HepG2 (cell line): Measurements from ENCODE around the gene PRR5L. TPM values are rescaled to one million over a fixed set of nuclear protein-coding genes. Genes with fewer than 3 reads are reported as not detected.

Source experiments
- ATAC-seq: fragments of 200-7000 bp; cut with Tn5 transposase; 3 replicates; pipeline ENCODE4 v1.9.1; 2020; ENCODE audit warnings: mild to moderate bottlenecking, moderate library complexity
- BruUV-seq: library from RNA; stranded (reverse); fragments of 400-500 nt; replicated peaks from 2 replicates; lab custom pipeline; 2021; lab: Mats Ljungman, UMichigan
- CTCF ChIA-PET: fragments of 300-600 bp; formaldehyde crosslinking; extraction: SDS; loops from one replicate; lab custom pipeline; 2021; ENCODE audit warnings: low total read pairs, inconsistent platforms, low intra/inter-chr PET ratio; lab: Yijun Ruan, JAX
- POLR2A ChIA-PET: fragments of 350-600 bp; sonication (Branson Sonifier 250); formaldehyde crosslinking; loops from one replicate; lab custom pipeline; 2020; ENCODE audit warnings: antibody characterized with exemption, inconsistent platforms; lab: Yijun Ruan, JAX
- DNase-seq: peaks from one replicate; pipeline ENCODE4 v3.0.0-alpha.2; 2015; ENCODE audit warnings: low spot score
- FAIRE-seq: peaks from 3 replicates; lab custom pipeline; 2011; peaks lifted over from hg19 to GRCh38; lab: Jason Lieb, UNC
- H2AFZ ChIP-seq: one replicate; pipeline ENCODE4 v1.6.1; 2011; ENCODE audit warnings: low read length, inconsistent platforms
- H3K27ac ChIP-seq: fragments of 300-600 bp; 3 replicates; pipeline ENCODE4 v1.8.0; 2011; ENCODE audit warnings: mixed run types, mild to moderate bottlenecking, mixed read lengths, low read length, inconsistent platforms; ENCODE audit not compliant: insufficient read depth; ENCODE audit errors: extremely low read length
- H3K27me3 ChIP-seq, 2 experiments: fragments of 200-600 bp in 1 of 2; 2 replicates in 1 of 2; 3 replicates in 1 of 2; pipeline versions ENCODE4 v1.6.0 to v1.8.0; 2011; ENCODE audit warnings: low read length in 2 of 2, mild to moderate bottlenecking in 2 of 2, moderate library complexity in 2 of 2, inconsistent platforms in 1 of 2; ENCODE audit not compliant: insufficient read depth in 2 of 2, control insufficient read depth in 1 of 2
- H3K36me3 ChIP-seq, 2 experiments: fragments of 200-600 bp in 1 of 2; replicated peaks in 1 of 2; 2 replicates in 1 of 2; 3 replicates in 1 of 2; pipeline versions ENCODE4 v1.5.1 to v1.8.0; 2011; ENCODE audit warnings: low read length in 2 of 2, inconsistent platforms in 1 of 2; ENCODE audit not compliant: insufficient read depth in 2 of 2, control insufficient read depth in 1 of 2
- H3K4me1 ChIP-seq: 2 replicates; pipeline ENCODE4 v1.5.1; 2012; ENCODE audit warnings: low read length, inconsistent platforms; ENCODE audit not compliant: insufficient read depth
- H3K4me2 ChIP-seq: 2 replicates; pipeline ENCODE4 v1.6.0; 2011; ENCODE audit warnings: low read depth, low read length, inconsistent platforms
- H3K4me3 ChIP-seq, 3 experiments: fragments of 200-600 bp in 1 of 3; sonication (generic), shearing (Covaris generic) in 1 of 3; replicated peaks in 1 of 3; 2 replicates each; pipeline ENCODE4 v1.5.1; 2011 to 2016; ENCODE audit warnings: low read length in 3 of 3, inconsistent platforms in 2 of 3, low read depth in 2 of 3, mild to moderate bottlenecking in 2 of 3, control low read depth in 1 of 3, mixed read lengths in 1 of 3; ENCODE audit not compliant: insufficient read depth in 1 of 3
- H3K79me2 ChIP-seq: one replicate; pipeline ENCODE4 v1.6.1; 2011; ENCODE audit warnings: low read length, inconsistent platforms; ENCODE audit not compliant: insufficient read depth
- H3K9ac ChIP-seq: 2 replicates; pipeline ENCODE4 v1.6.0; 2011; ENCODE audit warnings: mild to moderate bottlenecking, low read depth, low read length, inconsistent platforms; ENCODE audit not compliant: insufficient read depth
- H3K9me3 ChIP-seq: 2 replicates; pipeline ENCODE4 v1.5.1; 2012; ENCODE audit warnings: mild to moderate bottlenecking, low read length
- H4K20me1 ChIP-seq: 2 replicates; pipeline ENCODE4 v1.6.0; 2011; ENCODE audit warnings: inconsistent platforms, mild to moderate bottlenecking, low read length, moderate library complexity; ENCODE audit not compliant: insufficient read depth
- EED ChIP-seq: sonication (generic); formaldehyde crosslinking; IDR thresholded peaks from 2 replicates; pipeline ENCODE4 v1.5.0; 2020; ENCODE audit warnings: mild to moderate bottlenecking, missing genetic modification reagents
- EHMT2 ChIP-seq: fragments of 200-600 bp; sonication (generic); IDR thresholded peaks from 2 replicates; pipeline ENCODE4 v1.7.0; 2017; ENCODE audit warnings: antibody characterized with exemption, low read depth, low read length, borderline replicate concordance
- ERF ChIP-seq: IDR thresholded peaks from 2 replicates; pipeline ENCODE4 v1.6.1; 2018; ENCODE audit warnings: missing biosample characterization, missing genetic modification reagents
- FOXJ3 ChIP-seq: sonication (generic); formaldehyde crosslinking; IDR thresholded peaks from 2 replicates; pipeline ENCODE4 v1.4.0; 2020; ENCODE audit warnings: missing genetic modification reagents, mild to moderate bottlenecking, borderline replicate concordance
- KAT7 ChIP-seq: IDR thresholded peaks from 2 replicates; pipeline ENCODE4 v1.6.1; 2018; ENCODE audit warnings: borderline replicate concordance, missing compliant biosample characterization
- KAT8 ChIP-seq: IDR thresholded peaks from 2 replicates; pipeline ENCODE4 v1.6.1; 2016; ENCODE audit warnings: missing genetic modification reagents, missing compliant biosample characterization
- POGZ ChIP-seq: sonication (generic); formaldehyde crosslinking; IDR thresholded peaks from 2 replicates; pipeline ENCODE4 v1.4.0; 2020; ENCODE audit warnings: mild to moderate bottlenecking, missing genetic modification reagents
- SMAD3 ChIP-seq: sonication (generic); formaldehyde crosslinking; IDR thresholded peaks from 2 replicates; pipeline ENCODE4 v1.4.0; 2020; ENCODE audit warnings: missing genetic modification reagents
- TBX2 ChIP-seq: sonication (generic); formaldehyde crosslinking; IDR thresholded peaks from 2 replicates; pipeline ENCODE4 v1.5.0; 2020; ENCODE audit warnings: missing genetic modification reagents, mild to moderate bottlenecking, borderline replicate concordance
- ZNF598 ChIP-seq: sonication (generic); formaldehyde crosslinking; IDR thresholded peaks from 2 replicates; pipeline ENCODE4 v1.5.1; 2020; ENCODE audit warnings: mild to moderate bottlenecking, missing genetic modification reagents, borderline replicate concordance
- ZNF710 ChIP-seq: sonication (generic); formaldehyde crosslinking; IDR thresholded peaks from 2 replicates; pipeline ENCODE4 v1.5.0; 2020; ENCODE audit warnings: mild to moderate bottlenecking, missing genetic modification reagents, borderline replicate concordance
- ZNF746 ChIP-seq: sonication (generic); formaldehyde crosslinking; IDR thresholded peaks from 2 replicates; pipeline ENCODE4 v1.8.0; 2022; ENCODE audit warnings: mild to moderate bottlenecking, missing genetic modification reagents
- WGBS: methylation state at CpG from one replicate; pipeline ENCODE4 v1.1.6; 2017; ENCODE audit warnings: low lambda C conversion rate; 5-methylcytosine and 5-hydroxymethylcytosine counted together
- in situ Hi-C: cut with HindIII; loops from 2 replicates; pipeline ENCODE4 v1.10.0; 2017; ENCODE audit warnings: low pct_unique_long_range_greater_than_20kb; ENCODE audit not compliant: extremely low pct_ligation_motif_present
- intact Hi-C: fragments of 100-400 bp; cut with micrococcal nuclease; formaldehyde crosslinking; loops from one replicate; pipeline ENCODE4 v1.10.0; 2022; ENCODE audit not compliant: unreplicated experiment
- polyA plus RNA-seq, 8 experiments: library from polyadenylated mRNA; depleted of rRNA in 3 of 8; stranded (reverse) in 7 of 8; unstranded in 1 of 8; fragments of >200 nt; fragmentation: Illumina TruSeq in 4 of 8; extraction: Trizol in 4 of 8; gene quantifications; 2 replicates each; pipeline versions ENCODE4 v1.2.1 to v1.2.3, GENCODE V29; 2011 to 2016; ENCODE audit warnings: low read depth in 4 of 8, missing spikeins in 1 of 8, mixed read lengths in 1 of 8; ENCODE audit not compliant: insufficient read depth in 1 of 8
- total RNA-seq, 5 experiments: library from RNA; depleted of rRNA; stranded (reverse); fragments of >200 nt; fragmentation: Illumina TruSeq; extraction: Trizol; gene quantifications; 2 replicates each; pipeline ENCODE4 v1.2.3, GENCODE V29; 2016; ENCODE audit warnings: low read depth in 1 of 5
- TF ChIP-seq, protein P1 (sequence below): sonication (generic); formaldehyde crosslinking; IDR thresholded peaks from 2 replicates; pipeline ENCODE4 v1.5.0; 2020; ENCODE audit warnings: mild to moderate bottlenecking, missing genetic modification reagents

Gene PRR5L
- total and polyA plus RNA-seq, 2 of the 13 experiments (the other 11 are each of a cell fraction or from before 2014, with no cell fraction given): 0.16 TPM; not detected in 1

DNA sequence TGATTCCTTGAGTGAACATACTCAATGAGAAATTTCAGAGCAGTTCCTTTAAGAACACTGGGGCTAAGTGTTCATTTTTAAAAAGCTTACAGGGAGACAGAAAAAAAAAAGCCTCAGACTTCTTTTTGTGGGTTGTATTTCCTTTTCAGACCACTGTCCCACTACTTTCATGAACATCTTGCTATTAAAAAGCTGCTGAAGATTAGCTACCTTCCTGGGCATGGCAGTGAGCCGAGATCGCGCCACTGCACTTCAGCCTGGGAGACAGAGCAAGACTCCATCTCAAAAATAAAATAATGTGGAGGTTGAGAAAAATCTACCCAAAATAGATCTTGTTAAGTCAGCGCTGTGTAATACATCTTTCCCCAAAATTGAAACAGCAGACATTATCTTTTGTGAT is 203.2 kb downstream of the PRR5L start:
- H4K20me1 ChIP-seq: no peaks in the 10 kb centered on the region
- 99% methylated on average over 4 of the region's 4 CpGs for WGBS
- H3K79me2 ChIP-seq: no peaks in the 10 kb centered on the region
- DNase-seq (no peak), ATAC-seq (no peak), FAIRE-seq (no peak)
- H3K4me3 ChIP-seq: no peak overlapping the region
- no peaks in the 10 kb centered on the region for H3K27me3 ChIP-seq
- H3K9ac ChIP-seq: no peak overlapping the region
- no peak overlapping the region for H2AFZ ChIP-seq
- H3K4me1 ChIP-seq: peaks cover 14% of the 10 kb centered on the region
- ChIA-PET POLR2A (no interaction called here), CTCF (no interaction called here)
- H3K36me3 ChIP-seq: peaks cover 7 to 36% of the 10 kb centered on the region in 2 experiments; a peak in 4 of 5 replicates
- no peak for TF ChIP-seq KAT8 (CRISPR knock-in tag)
- no peak for TF ChIP-seq SMAD3 (CRISPR knock-in tag)
- TF ChIP-seq ZNF710 (CRISPR knock-in tag): no peak
- no peak for TF ChIP-seq EHMT2
- TF ChIP-seq ERF (CRISPR knock-in tag): no peak
- no peak for TF ChIP-seq TBX2 (CRISPR knock-in tag)
- TF ChIP-seq ZNF746 (CRISPR knock-in tag): no peak
- TF ChIP-seq FOXJ3 (CRISPR knock-in tag): no peak
- no peak for TF ChIP-seq POGZ (CRISPR knock-in tag)
- TF ChIP-seq, protein P1, sequence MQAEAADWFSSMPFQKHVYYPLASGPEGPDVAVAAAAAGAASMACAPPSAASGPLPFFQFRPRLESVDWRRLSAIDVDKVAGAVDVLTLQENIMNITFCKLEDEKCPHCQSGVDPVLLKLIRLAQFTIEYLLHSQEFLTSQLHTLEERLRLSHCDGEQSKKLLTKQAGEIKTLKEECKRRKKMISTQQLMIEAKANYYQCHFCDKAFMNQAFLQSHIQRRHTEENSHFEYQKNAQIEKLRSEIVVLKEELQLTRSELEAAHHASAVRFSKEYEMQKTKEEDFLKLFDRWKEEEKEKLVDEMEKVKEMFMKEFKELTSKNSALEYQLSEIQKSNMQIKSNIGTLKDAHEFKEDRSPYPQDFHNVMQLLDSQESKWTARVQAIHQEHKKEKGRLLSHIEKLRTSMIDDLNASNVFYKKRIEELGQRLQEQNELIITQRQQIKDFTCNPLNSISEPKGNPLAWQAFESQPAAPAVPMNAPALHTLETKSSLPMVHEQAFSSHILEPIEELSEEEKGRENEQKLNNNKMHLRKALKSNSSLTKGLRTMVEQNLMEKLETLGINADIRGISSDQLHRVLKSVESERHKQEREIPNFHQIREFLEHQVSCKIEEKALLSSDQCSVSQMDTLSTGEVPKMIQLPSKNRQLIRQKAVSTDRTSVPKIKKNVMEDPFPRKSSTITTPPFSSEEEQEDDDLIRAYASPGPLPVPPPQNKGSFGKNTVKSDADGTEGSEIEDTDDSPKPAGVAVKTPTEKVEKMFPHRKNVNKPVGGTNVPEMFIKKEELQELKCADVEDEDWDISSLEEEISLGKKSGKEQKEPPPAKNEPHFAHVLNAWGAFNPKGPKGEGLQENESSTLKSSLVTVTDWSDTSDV: no peak
- no peak for TF ChIP-seq ZNF598 (CRISPR knock-in tag)
- no peak for TF ChIP-seq EED (CRISPR knock-in tag)
- no peak for TF ChIP-seq KAT7 (CRISPR knock-in tag)
- H3K9me3 ChIP-seq: no peaks in the 10 kb centered on the region
- no peak overlapping the region for H3K4me2 ChIP-seq
- BruUV-seq: no TSS peak
- no peak overlapping the region for H3K27ac ChIP-seq
- intact Hi-C loops: no loop called here
- in situ Hi-C loops: loop anchor here (10.0 to 25.0 kb wide), 2 partner anchors 65 to 887 kb away; partner anchors contain the start of gene FJX1
